Fibroblast of skin of abdomen (primary cell): Measurements from ENCODE around the gene OR1J2. TPM values are rescaled to one million over a fixed set of nuclear protein-coding genes. Genes with fewer than 3 reads are reported as not detected.
A peak's percentile ranks its signal among the peaks of the same experiment; 100 is the strongest.
"Not testable (repeated sequence)": the region's sequence is repeated elsewhere in the genome, so short reads cannot be mapped to it uniquely, and the experiment has no call there.

Experiments used
- DNase-seq: peaks from one replicate; pipeline ENCODE4 v3.0.0-alpha.2; 2013
- polyA plus RNA-seq, 2 experiments: library from polyadenylated mRNA; unstranded; fragments of 120-200 nt; gene quantifications; one replicate each; pipeline ENCODE4 v1.2.1, GENCODE V29; 2013; ENCODE audit not compliant: insufficient read length in 2 of 2

OR1J2 gene, protein sequence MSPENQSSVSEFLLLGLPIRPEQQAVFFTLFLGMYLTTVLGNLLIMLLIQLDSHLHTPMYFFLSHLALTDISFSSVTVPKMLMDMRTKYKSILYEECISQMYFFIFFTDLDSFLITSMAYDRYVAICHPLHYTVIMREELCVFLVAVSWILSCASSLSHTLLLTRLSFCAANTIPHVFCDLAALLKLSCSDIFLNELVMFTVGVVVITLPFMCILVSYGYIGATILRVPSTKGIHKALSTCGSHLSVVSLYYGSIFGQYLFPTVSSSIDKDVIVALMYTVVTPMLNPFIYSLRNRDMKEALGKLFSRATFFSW
- polyA plus RNA-seq (2013, experiment 1 of 2; ENCODE audit: insufficient read length) = not detected
- not detected for polyA plus RNA-seq (2013, experiment 2 of 2; ENCODE audit: insufficient read length)

DNA sequence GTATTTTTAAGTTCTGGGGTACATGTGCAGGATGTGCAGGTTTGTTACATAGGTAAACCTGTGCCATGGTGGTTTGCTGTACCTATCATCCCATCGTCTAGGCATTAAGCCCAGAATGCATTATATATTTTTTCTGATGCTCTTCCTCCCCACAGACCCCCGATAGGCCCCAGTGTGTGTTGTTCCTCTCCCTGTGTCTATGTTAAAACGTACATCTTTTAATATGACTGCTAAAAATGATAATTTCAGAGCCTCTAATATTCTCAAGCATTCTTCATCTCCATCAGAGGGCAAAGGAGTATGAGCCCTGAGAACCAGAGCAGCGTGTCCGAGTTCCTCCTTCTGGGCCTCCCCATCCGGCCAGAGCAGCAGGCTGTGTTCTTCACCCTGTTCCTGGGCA lies at the start of gene OR1J2:
Gene OR1J2, plus strand, starts transcription at position 301 of the 400 bp plus-strand sequence. Its CDS starts 0 bp downstream, at position 301.
- no peak for DNase-seq

DNA sequence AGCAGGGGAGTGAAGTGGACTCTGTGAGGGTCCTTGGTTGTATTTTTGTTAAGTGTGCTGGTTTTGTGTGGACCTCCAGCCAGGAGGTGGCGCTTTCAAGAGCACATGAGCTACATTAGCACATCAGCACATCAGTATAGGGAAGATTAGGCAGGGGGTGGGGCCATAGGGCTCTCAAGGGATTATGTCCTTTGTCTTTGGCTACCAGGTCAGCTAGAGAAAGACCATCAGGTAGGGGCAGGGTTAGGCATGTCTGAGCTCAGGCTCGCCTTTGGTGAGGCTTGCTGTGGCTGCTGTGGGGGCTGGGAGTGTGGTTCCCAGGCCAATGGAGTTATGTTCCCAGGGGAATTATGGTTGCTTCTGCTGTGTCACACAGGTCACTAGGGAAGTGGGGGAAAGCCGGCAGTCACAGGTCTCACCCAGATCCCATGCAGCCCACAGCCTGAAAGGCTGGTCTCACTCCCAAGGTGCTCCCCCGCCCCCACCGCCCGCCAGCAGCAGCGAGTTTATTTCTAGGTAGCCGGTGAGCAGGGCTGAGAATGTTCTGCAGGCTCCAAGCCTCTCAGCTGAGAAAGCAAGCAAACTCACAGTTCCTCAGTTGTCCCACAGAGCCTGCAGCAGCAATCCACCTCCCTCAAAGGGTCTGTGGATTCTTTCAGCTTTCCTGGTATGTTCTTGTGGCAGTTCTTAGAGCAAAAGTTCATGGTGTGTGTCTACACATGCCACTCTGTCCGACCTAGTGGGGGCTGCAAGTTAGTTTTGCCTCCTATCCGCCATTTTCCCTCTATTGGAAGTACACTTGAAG lies 46.6 kb upstream of the OR1J2 start:
- no peak for DNase-seq

DNA sequence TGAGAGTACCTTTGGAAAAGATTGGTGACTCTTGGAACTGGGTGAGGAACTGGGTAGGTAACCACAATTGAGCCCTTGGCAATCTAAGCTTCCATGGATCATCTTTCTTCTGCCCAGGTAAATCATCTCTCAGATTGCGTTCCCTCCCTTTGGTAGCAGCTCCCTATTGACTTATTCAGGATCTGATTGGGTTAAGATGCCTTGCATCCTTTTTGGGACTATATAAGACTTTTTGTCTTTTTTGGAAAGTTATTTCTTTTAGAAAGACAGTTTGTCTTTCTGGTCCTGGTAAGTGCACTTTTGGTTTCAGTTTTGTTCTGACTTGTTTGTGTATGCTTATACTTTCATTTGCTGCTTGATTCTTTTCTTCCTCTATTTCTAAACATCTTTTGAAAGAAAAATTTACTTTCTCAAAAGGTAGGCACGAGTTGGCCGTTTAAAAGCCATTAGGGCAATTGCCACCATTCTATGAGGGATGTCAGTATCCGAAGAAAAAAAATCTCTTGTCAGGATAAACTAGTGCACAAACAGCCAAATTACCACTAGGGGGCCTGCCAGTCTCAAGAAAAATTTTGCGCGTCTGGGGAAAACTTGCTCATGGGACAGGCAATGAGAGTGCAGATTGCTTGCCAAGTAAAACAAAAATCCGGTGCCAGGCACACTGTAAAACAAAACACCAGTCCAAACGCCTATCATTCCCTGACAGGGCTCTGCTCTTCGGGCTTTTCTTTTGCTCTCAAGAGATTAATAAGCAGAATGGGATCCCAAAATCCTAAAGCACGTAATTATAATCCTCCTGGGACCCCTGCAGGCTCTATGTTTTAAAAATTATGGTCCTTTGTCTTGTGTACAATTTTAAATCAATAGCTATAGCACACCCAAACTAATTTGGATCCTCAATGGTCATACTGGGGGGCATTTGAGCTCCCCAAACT lies 45.7 kb upstream of the OR1J2 start:
- peak; percentile 77 for DNase-seq

DNA sequence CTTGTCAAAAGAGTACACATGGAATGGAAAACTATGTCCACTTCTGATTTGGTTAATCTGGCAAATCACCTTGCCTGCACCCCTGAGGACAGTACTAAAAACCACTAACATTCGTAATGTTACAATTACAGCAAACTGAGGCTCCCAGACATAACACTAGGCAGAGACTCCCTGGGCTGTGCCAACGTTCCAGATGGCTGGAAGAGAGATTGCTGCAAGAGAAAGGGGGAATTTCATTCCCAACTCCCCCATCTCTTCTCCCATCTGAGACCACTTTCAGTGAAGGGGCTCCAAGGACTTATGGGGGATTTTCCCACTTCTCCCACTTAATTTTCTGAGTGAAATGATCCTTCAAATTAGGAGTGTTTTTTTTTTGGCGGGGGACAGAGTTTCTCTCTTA lies 44.1 kb upstream of the OR1J2 start:
- no peak for DNase-seq

DNA sequence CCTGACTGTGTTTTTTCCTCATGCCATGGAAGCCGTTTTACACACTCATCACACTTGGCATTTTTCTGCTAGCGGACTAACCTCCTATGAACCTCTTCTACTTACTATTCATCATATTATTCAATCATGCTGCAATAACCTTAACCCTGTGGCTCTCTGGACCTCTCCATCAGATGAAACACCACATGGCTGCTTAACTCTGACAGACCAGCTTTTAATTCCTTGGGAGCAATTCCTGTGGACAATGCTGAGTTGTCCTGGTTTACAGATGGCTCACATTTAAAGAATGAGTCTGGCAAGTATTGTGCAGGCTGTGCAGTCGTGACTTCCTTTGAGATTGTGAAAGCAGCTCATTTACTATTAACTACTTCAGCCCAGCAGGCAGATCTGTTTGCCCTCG lies 41.9 kb upstream of the OR1J2 start:
- peak; percentile 37 for DNase-seq

DNA sequence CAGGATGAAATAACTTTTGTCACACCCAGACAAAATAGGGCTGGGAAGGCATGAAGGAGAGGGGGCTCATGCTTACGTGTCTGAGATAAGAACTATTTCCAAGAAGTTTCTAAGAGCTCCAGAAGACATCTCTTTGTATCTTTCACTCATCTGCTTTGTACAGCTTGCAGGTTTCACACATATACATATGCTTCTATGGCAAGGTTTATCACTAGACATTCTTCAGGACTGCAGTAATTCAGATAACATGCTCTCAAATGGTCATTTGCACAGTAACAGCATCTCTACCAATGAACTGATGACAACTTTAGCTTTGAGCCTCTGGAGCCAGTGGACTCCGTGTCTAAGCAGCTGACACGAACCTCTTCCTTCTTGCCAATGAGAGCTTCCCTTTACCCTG lies 36.0 kb upstream of the OR1J2 start:
- no peak for DNase-seq

DNA sequence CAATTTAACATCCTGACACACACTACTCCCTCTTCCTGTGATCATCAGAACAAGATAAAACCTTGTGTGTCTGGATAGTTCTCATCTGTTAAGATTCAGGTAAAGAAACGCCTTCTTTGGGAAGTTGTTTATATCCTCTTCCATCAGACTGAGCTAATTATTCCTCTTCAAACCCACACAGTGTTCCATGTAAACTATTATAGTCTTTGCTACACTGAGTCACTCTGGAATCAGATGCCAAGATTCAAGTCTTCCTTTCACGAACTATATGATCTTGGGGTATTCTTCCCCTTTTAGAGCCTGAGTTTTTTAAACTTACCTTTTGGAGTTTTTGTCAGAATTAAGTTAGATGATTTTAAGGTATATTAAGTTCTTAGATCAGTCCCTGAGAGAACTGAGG lies 34.9 kb upstream of the OR1J2 start:
- no peak for DNase-seq

DNA sequence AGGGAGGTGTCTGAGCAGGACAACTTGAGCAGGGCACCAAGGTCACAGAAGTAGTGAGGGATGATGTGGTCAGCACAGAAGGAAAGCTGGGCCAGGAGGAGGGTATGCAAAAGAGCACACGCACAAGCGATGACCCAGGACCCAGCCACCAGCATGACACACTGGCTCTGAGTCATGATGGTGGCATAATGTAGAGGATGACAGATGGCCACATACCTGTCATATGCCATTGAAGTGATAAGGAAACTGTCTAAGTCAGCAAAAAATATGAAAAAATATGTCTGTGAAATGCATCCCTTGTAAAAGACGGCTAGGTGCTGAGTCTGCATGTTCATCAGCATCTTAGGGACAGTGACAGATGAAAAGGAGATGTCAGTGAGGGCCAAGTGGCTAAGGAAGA lies 33.3 kb upstream of the OR1J2 start:
- DNase-seq = no peak

DNA sequence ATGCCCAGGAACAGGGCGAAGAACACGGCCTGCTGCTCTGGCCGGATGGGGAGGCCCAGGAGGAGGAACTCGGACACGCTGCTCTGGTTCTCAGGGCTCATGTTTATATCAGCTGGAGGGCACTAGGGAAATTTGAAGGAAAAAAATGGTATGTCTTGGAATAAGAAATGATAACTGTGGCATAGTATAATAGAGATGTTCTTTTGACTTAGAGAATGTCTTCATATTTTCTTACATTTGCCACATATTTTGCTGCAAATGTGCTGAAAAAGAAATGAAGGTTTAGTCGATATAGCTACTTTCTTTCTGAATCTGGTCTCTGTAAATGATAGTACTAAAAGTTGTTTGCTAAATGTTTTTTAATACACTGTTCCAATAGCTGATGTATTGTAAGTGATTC lies 32.8 kb upstream of the OR1J2 start, which contains the start of gene OR1J1:
Gene OR1J1, minus strand, starts transcription at position 101 of the 400 bp plus-strand sequence. Its CDS starts 0 bp downstream, at position 101.
- DNase-seq = no peak

DNA sequence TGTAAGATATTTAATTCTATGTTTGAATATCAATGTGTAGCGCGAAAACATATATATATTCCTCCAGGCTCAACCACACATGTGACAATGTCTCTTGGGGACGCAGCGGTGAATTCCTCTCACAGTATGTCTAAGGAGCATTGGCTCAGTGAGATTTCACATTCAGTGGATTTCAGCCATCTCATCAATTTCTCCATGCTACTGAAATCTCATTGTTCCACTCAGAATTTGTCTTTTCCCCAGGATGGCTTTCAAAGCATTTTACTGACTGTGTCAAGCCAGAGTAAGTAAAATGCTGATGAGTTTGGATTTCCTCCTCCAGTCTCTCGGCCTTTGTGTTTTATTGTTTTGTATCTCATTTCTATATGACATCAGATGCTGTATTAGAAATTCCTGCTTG lies 31.5 kb upstream of the OR1J2 start:
- no peak for DNase-seq

DNA sequence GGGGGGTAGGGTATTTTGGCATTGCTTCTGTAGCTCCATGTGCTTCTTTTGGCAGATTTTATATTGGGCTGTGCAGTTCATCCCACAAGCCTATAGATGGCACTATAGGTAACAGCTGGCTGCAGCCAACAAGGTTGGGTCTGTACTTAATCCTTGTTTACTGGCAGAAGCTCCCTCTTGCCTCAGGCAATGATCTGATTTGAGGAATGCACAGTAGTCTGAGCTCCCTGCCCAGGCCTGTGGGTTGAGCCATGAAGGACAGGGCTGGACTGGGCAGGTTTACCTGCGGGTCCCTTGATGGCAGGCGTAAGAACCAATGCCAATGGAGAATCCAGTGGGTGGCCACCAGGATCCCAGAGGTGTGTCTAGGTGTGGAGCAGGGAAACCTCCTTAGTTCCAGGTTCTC lies 11.7 kb upstream of the OR1J2 start:
- peak; percentile 3 for DNase-seq

DNA sequence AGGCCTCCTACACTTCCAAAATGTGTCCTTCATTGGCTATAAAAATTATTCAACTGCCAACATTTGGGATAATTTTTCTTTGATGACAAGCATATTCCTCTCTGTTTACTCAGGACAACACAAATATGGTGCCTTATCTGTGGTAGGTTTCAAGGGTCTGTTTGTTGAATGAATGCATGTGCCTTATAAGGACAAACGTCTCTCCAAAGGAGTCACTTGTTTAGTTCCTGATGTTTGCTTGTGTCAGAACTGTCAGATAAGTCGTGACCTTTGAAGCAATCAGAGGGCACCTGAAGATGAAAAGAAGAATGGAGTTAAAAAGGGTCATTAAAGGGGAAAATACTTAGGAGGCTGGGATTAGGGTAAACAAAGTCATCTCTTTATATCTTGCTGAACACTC lies 3.6 kb upstream of the OR1J2 start:
- no peak for DNase-seq

DNA sequence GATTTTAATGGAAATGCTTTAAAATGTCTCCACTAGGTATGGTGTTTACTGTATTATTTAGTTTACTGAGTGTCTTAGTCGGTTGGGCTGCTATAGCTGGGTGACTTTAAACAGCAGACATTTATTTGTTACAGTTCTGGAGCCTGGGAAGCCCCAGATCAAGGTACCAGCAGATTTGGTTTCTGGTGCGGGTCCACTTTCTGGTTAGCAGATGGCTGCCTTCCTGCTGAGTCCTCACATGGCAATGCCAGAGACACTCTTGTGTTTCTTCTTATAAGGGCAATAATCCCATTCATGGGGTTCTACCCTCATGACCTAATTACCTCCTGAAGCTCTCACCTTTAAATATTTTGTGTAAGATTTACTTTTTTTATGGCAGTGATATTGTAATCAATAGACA lies 7.6 kb downstream of the OR1J2 start:
- no peak for DNase-seq

DNA sequence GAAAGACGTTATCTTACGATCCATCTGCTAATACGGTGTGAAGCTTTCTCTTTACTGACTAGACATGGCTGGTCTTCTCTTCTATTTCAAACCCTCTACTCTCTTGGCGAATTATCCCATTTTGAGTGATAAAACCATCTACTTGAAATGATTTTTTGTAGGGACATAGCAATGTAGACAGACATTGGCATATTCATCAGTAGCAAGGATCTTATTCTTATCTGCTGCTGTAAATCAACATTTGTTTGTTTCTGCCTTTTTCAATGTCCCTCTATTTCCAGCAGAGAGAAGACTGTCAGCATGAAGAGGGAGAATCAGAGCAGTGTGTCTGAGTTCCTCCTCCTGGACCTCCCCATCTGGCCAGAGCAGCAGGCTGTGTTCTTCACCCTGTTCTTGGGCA lies 8.2 kb downstream of the OR1J2 start, which contains the start of gene OR1J4:
Gene OR1J4, plus strand, starts transcription at position 301 of the 400 bp plus-strand sequence. Its CDS starts 0 bp downstream, at position 301.
- no peak for DNase-seq

DNA sequence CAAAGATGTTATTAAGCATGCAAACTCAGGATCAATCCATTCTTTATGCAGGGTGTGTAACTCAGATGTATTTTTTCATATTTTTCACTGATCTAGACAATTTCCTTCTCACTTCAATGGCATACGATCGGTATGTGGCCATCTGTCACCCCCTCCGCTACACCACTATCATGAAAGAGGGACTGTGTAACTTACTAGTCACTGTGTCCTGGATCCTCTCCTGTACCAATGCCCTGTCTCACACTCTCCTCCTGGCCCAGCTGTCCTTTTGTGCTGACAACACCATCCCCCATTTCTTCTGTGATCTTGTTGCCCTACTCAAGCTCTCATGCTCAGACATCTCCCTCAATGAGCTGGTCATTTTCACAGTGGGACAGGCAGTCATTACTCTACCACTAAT lies 8.8 kb downstream of the OR1J2 start:
- no peak for DNase-seq

DNA sequence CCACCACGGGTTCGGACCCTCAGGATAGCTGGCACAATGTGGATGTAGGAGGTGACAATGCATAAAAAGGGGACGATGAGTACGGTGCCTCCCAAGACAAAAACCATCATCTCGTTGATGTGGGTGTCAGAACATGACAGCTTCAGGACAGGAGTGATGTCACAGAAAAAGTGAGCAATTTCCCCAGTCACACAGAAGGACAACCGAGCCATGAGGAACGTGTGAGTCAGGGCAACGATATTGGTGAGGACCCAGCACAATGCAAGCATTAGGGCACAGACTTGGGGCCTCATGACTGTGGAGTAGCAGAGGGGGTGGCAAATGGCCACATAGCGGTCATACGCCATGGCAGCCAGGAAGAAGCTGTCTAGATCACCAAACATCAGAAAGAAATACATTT lies 16.0 kb downstream of the OR1J2 start:
- DNase-seq = no peak

DNA sequence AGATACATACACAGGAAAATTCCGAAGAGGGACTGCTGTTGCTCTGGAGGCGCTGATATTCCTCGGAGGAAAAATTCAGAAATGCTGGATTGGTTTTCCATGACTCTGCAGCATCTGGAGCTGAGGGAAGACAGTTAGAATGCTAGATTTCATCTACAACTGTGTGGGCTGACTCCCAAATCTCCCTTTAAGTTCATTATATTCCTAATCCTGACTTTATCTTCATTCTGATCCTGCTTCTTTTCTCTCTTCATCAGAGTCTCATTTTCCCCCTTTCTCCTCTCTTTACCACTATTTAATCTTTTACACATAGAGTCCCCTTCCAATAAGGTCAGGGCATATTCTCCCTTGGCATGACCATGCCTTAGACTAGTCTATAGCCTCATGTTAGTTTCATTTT lies 16.6 kb downstream of the OR1J2 start, which contains the start of gene OR1N1:
Gene OR1N1, minus strand, starts transcription at position 101 of the 400 bp plus-strand sequence. Its CDS starts 0 bp downstream, at position 101.
- DNase-seq = no peak

DNA sequence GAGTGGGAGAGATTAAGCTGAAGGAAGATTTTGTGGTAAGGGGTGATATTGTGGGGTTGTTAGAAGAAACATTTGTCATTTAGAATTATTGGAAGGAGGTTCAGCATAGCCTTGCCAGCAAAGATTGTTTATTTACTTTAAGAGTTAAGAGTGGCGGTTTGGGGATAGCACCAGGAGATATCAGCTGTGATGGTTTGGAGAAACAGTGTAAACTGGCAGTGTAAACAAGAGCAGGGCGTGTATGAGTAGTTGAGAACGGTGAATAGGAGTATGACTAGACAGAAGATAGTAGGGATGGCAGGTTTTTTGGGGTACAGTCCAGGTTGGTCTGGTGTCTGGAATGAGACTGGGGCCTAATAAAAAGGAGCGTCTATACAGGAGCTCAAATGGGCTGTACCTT lies 20.6 kb downstream of the OR1J2 start:
- DNase-seq = not testable (repeated sequence)

DNA sequence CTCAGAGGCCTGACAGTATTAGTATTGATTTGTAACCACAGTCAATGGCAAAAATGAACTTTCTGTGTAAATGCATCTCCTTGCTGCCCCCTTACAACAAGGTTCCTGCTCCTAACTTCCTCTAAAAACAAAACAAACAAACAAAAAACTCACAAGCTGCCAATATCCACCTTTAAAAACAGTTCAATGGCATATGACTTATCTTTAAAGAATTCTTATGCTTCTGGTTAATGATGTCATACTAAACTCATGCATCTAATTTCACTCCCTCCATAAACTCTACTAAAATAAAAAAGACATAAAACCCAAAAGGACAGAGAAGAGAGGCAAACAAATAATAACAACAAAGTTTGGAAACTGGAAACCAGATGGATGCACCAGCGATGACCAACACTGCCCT lies 25.5 kb downstream of the OR1J2 start:
- DNase-seq = no peak

DNA sequence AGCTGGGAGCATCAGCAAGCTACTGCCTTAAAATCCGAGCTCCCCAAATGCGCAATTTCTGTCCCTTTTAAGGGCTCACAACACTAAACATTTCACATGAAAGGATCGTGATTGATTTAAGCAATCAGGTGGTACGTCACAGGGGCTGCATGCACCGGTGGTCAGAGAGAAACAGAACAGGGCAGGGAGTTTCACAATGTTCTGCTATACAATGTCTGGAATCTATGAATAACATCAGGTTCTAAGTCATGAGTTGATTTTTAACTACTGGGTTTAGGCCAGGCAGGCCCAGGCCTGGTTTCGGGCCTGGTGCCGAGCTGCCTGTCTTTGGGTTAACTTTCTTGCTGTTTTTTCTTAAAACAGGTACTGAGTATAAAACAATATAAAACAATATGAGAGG lies 26.5 kb downstream of the OR1J2 start:
- DNase-seq = not testable (repeated sequence)

DNA sequence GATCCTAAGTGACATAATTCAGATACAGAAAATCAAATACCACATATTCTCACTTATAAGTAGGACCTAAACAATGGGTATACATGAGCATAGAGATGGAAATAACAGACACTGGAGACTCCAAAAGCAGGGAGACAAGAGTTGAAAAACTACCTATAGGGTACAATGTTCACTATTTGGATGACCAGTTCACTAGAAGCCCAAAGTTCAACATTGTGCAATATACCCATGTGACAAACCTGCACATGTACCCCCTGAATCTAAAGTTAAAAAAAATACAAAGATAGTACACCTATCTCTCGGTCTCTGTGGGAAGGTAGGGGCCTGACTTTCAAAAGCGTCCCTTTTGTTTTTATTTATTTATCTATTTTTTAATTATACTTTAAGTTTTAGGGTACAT lies 28.2 kb downstream of the OR1J2 start:
- no peak for DNase-seq

DNA sequence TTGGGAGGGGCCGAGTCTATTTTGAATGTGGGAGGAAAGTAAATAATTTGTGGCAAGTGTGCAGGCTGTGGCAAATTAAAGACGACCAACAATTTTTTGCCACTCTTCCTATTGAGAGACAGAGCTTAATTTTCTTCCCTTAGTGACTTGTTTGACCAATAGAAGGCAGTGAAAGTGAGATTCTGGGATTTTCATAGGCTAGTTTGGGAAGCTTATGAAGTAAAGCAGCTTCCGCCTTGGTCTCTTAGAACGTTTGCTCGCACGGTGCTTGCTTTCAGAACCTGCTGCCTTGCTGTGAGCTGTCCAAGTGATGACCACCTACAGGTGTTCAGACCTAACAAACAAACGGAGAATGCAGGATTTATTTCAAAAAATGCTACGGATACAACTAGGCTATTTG lies 35.6 kb downstream of the OR1J2 start:
- no peak for DNase-seq
